Stimulated activated CD4-positive, alpha-beta T cell treated with anti-CD3 and anti-CD28 coated beads, TNF-alpha, amount 100 ng/mL, for 4 hours (primary cell): Measurements from ENCODE around the gene CEACAM21.

Source experiments
- DNase-seq, 3 experiments: peaks; one replicate each; pipeline ENCODE4 v3.0.0-alpha.2; 2020; ENCODE audit warnings: low read depth in 3 of 3

Gene CEACAM21

DNA sequence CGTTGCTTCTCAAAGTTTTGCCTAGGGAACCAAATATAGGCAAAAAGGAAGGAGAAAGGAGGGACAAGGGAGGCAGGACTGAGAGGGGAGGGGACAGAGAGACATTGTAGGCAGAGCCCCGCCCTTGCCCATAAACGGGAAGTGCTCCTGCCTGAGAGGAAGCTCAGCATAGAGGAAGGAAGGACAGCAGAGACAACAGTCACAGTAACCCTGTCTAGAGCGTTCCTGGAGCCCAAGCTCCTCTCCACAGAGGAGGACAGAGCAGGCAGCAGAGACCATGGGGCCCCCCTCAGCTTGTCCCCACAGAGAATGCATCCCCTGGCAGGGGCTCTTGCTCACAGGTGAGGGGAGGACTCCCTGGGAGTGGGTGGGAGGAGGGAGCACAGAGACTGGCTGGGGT lies at the start of gene CEACAM21:
CEACAM21 (plus strand) TSS at position 169 of the 400 bp plus-strand sequence; CDS start at position 278, 109 bp downstream.
- DNase-seq = no peak

DNA sequence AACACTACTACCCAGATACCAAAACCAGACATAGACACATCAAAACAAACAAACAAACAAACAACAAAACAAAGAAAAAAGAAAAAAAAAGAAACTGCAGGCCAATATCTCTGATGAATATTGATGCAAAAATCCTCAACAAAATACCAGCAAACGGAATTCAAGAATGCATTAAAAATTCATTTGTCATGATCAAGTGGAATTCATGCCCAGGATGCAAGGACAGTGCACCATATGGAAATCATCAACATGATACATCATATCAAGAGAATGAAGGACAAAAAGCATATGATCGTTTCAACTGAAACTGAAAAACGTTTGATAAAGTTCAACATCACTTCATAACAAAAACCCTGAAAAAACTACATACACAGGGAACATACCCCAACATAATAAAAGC lies 48.9 kb upstream of the CEACAM21 start:
- no peak for DNase-seq

DNA sequence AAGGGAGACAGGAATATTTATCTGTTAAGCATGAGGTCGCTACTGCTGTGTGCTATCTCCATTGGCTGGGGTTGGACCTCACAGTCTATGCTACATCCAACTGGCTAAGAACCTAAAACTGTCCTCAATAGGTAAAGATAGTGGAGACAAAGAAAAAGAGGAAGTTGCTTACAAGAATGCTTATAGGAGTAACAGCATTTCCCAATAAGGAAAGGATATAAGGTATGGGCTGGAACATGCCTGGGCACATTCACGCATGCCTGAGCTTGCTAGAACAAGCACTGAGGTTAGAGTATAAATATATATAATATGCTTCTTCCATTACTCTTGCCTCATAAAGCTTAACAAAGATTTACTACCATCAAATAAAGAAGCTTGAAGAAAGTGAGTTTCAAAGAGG lies 47.9 kb upstream of the CEACAM21 start:
- no peak for DNase-seq

DNA sequence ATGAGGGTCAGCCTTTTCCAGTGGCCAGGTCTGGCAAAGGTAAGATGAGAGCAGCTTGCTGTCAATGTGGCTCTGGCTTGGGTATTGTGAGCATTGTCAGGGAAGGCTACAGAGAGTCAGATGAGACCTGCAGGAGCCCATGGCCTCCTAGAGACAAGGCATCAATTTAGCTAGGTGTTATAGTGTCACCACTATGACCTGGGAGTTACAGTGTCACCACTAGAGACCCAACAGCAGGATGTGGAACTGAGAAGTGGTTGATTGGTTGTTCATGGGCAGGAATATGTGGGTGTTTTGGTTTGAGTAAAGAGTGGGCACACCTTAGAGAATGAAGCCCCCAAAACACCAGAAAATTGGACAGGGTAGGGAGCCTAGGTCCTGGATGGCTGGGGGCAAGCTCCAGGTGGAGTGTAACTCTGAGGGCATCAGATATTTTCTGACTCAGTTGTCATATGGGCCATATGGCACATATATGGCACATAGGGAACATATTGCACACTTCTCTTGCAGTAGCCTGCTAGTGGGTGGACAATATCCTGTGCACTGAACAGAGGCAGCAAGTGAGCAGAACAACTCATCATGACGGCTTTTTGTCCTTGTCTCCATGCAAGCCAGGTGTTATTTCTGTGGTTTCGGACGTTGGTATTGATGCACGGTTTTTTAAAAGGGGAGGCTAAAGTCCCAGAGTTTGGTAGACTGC lies 46.3 kb upstream of the CEACAM21 start:
- DNase-seq = no peak

DNA sequence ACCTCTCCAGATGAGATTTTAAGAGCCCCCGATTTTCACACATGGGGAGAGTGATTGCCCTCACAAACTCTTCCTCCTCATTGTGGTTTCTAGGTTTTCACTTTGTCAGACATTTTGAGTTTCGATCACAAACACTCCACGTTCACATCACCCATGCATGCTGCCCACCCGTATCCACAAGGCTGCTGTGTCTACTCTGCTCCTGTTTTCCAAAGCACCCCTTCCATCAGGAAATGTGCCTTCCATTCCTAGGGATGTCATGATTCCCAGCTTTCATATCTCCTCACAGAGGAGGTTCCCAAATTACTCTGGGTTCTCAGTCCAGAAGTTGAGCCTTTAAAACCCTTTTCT lies 45.8 kb upstream of the CEACAM21 start:
- no peak for DNase-seq

DNA sequence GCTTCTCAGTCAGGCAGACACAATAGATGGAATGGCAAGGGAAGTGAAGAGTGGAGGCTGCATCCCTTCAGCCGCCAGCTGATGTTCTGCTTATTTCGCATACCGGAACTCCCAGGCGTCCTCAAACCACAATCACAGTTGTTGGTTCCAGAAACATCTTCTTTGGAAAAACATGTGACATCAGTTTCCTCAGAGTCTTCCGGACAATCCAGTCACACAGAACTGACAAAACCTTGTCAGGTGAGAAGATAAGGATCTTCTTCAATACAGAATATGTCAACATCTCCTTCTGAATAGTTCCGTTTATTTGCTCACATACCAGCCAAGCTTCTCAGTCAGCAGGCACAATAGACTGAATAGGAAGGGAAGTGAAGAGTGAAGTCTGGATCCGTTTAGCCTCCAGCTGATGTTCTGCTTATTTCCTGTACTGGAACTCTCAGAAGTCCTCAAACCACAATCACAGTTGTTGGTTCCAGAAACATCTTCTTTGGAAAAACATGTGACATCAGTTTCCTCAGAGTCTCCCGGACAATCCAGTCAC lies 45.1 kb upstream of the CEACAM21 start:
- DNase-seq = no peak

DNA sequence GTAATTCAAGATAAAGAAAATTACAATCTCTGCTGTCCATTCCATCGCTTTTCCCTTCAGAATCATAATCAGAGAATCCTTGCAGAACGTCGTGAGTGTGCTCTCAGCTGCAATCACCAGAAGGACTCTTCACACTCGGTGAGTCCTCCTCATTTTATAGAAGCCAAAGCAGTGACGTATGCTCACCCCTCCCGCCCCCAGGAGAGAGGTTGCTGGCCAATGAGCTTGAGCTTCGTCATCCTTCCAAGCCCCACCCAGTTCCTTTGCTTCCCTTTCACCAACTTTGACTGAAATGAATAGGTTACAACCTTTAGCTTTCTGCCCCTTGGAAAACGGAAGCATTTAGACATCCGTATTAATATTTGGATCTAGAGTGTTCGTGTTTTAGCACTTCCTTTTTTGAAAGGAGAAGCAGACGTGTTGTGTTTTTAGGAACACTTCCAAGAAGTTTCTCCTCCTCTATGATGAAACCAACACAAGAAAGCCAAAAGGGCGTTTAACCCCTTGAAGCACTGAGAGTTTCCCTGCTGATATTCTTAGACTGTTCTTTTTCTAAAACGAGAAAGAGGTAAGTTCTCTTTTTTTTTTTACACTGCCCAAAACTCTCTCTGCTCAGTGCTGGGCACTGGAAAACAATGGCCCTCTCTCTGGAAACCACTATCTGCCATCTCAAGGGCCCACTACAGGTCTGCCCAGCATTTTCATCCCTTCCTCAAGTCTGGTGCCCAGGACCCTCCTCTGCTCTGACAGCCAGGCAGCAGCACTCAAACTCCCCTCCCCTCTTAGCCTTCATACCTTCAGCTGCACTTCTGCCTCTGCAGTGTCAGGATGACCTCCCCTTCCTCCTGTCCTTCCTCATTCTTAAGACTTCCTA lies 44.3 kb upstream of the CEACAM21 start:
- peak in 2 of 3 experiments; percentile 73 to 77 for DNase-seq

DNA sequence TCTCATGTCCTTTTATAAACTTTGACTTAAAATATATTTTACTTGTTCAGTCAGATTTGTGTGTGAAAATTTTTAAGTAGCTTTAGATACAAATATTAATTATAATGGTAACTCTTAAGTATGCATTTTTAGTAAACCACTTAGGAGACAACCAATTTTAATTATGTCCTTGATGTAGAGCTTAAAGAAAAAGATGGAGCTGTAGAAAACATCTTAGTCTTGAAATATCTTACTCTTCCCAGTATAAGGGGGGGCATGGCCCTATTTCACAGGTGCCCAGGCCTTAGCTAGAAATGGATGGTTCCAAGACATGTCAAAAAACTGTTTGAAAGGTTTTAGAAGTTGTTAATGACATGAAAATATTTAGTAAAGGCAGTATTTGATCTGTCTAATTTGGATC lies 43.4 kb upstream of the CEACAM21 start:
- no peak for DNase-seq

DNA sequence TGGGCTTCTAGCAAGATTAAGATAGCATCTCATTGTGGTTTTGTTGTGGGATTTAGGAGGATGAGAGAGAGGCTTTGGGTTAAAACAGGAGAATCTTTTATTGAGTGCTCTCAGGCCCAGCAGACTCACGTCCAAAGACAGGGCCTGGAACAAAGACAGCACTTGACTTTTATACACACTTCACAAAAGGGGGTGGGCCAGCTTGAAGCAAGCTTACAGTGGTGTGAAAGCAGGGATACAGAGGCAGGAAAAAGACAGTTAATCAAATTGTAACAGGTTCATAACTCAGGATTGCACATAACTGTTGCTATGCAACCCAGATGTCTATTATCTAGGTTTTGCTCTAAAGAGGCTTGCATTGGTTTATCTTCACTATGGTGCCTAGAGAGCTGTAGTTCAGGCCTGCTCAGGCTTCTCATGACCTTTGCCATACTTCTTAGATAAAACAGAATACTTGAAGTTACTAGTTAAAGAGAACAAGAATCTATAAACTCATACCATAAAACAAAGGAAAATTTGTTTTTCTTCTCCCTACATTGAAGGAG lies 42.2 kb upstream of the CEACAM21 start:
- no peak for DNase-seq

DNA sequence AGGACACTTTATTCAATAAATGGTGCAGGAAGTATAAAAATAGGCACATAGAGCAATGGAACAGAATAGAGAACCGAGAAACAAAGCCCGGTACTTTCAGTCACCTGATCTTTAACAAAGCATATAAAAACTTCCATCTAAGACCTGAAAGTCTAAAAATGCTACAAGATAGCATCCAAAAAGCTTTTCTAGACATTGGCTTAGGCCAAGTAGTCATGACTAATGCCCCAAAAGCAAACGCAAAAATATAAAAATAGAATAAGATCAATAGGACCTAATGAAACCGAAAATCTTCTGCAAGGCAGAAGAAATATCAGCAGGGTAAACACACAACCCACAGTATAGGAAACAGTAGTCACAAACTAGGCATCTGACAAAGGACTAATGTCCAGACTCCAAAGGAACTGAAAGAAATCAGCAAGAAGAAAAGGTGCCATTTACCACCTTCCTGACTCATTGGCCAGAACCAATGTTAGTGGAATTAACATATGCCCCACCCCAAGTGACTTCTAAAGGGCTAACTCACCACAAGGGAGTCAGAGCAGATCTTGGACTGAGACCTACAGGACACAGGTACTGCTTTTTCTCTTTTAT lies 40.8 kb upstream of the CEACAM21 start:
- no peak for DNase-seq

DNA sequence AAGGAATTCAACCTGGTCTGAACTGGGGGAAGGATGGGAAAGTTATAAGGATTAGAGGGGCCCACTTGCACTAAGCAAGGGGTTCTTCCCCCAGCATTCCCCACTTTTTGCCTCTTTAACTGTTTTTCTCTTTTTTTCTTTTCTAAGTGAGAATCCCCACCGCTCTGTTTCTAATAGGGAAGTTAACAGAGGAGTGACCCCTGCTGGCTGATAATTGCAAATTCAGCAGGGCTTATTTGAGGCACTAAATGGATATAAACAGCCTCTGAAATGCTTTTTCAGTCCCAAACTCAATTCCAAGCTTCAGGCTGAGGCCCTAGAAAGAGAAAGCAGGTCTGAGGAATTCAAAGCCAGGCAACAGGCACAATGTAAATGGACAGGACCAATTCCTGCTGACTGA lies 38.2 kb upstream of the CEACAM21 start:
- DNase-seq = no peak

DNA sequence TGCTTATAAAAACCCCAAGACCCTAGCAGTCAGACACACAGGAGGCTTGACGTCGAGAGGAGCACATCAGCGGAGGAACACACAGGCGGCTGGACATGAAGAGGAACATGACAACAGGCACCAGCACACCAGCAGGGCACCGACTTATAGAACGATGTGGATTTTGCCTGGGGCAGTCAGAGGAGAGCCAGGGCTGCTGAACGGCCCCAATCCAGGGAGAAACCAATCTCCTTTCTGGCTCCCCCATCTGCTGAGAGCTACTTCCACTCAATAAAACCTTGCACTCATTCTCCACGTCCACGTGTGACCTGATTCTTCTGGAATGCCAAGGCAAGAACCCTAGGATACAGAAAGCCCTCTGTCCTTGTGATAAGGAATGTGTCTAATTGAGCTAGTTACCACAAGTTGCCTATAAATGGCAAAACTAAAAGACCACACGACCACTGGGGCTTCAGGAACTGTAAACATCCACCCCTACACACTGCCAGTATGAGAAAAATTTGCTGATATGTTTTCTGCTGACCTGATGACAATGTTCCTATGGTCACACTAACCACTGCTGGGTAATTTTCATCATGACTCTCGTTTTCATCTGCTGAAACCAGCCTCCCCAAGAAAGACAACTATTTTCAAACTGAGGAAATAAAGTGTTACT lies 35.8 kb upstream of the CEACAM21 start:
- DNase-seq = no peak

DNA sequence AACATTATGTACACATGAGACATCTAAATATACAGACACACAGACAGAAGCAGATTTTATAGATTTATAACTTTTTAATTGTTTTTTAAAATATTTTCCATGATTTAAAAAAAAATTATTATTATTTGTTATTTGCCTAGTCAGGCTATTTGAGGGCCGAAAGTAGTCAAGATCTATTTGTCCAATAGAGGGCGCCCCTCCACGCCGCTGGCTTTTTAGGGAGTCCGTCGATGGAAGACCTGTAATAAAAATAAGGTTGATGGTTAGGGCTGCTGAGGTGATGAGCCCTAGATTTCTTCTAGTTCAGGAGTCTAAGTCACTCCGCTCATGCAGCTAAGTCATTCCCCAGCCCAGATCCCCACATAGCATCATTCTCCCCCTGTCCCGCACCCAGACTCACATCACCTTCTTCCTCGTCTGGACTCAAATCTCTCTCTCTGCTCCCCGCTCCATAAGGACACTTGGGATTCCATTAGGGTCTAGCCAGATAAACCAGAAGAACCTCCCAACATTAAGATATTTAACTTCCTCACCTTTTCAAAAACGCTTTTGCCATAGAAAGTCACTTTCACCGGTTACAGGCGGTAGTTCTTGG lies 33.9 kb upstream of the CEACAM21 start:
- DNase-seq = peak in 2 of 3 experiments; percentile 60 to 74

DNA sequence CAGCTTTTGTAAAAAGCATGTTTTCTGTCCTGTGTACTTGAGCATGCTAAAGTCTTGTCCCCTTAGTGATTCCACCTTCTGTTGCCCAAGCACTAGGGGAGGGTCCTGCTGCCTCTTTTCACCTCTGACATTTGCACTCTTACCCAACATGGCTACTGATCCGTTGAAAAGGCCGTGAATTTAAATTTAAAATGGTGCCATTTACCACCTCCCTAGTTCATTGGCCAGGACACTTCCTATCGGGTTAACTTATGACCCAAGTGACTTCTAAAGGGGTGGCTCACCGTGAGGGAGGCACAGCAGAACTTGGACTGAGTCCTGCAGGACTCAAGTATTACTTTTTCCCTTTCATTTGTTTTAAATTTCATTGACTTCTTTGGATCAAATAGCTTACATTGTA lies 33.3 kb upstream of the CEACAM21 start:
- no peak for DNase-seq

DNA sequence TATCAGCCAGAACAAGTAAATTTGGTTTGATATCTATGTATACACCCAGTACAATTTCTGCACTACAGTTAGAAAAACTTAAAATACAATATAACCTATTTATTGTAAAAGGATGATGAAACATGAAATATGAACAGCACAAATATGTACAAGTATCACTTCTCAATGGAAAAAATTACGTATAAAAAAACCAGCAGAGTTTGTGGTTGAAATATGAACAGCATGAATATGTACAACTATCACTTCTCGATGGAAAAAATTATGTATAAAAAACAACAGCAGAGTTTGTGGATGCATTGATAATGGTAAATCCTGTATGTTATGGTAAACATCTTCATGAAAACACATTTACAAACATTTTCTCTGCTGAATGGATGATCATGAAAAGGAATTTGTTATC lies 32.4 kb upstream of the CEACAM21 start:
- DNase-seq = no peak

DNA sequence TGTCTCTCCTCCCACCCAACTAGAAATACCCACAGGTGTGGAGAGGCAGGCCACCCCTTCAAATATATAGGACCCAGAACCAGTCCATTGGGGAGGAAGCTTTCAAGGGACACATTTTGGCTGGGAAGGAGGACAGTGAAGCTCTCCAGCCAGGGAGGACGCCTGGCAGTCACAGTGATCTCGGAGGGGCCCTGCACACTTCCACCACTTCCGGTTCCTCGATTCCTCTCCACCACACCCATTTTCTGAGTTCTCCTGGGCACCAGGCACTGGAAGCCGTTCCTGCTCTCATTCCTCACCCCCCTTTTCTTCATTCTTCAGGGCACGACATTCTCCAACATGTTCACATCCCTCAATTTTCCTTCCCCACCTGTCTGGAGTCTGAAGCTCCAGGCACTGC lies 30.4 kb upstream of the CEACAM21 start:
- no peak for DNase-seq

DNA sequence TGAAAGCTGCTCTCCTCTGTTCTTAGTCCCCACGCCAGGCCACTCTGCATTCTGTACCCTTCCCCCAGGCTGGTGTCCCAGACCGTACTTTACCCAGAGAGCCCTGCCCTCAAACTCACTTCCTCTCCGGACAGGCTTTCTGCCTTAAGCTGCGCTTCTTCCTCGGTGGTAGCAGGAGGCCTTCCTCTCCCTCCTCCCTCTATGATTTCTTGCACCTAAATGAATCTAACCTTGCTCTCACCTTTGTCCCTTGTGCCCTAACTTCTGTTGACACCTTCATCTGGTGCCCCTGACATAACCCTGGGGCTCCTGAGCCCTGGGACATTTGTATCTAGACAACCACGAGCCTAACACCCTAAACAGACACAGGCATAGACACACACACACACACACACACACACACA lies 29.6 kb upstream of the CEACAM21 start:
- no peak for DNase-seq

DNA sequence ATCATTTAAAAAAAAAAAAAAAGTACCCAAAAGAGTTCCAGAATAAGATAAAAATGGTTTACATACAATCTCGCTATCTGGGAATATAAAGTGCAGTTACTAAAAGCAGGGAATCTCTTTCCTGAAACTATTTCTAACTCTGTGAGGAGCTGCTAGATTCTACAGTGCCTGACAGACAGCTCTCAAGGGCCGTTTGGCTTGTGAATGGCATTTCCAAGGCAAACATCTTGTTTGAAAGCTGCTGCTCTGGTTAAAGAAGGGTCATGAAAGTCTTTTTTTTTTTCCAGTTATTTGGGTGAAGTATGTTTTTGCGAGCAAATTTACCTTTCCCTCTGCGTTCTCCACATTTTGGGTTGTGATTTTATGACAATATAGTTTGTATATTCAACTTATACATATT lies 29.0 kb upstream of the CEACAM21 start:
- DNase-seq = no peak

DNA sequence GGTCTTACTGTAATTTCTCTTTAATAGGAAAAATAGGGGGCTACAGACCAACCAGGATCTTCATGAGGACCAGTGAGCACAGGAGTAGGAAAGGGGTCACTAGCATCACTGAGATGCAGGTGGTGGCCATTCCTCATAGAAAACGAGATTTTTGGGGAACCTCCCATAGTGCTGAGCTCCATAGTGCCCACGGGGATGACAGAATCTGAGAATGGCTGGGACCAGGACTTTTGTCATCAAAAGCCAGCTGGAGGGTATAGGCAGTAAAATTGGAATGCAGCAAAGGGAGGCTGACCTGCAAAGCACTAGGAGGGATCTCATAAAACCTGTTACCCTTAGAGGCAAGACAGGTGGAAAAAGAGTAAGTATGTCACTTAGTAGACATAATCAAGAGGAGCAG lies 28.4 kb upstream of the CEACAM21 start:
- no peak for DNase-seq

DNA sequence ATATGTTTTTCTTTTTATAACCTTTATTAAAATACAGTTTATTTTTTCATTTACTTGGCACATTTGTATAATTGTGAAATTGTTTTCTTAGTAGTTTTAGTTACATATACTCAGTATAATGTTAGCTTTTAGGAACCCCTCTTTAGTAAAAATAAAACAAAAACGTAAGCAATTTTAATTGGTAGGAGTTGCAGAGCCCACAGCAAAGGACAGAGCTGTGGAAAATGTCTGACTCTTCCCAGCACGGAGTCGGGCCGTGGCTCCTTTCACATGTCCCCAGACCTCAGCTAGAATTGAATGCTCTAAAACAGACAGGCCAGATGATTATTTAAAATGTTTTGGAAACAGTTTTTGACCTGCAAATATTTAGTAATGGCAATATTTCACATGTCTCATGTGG lies 27.9 kb upstream of the CEACAM21 start:
- DNase-seq = no peak

DNA sequence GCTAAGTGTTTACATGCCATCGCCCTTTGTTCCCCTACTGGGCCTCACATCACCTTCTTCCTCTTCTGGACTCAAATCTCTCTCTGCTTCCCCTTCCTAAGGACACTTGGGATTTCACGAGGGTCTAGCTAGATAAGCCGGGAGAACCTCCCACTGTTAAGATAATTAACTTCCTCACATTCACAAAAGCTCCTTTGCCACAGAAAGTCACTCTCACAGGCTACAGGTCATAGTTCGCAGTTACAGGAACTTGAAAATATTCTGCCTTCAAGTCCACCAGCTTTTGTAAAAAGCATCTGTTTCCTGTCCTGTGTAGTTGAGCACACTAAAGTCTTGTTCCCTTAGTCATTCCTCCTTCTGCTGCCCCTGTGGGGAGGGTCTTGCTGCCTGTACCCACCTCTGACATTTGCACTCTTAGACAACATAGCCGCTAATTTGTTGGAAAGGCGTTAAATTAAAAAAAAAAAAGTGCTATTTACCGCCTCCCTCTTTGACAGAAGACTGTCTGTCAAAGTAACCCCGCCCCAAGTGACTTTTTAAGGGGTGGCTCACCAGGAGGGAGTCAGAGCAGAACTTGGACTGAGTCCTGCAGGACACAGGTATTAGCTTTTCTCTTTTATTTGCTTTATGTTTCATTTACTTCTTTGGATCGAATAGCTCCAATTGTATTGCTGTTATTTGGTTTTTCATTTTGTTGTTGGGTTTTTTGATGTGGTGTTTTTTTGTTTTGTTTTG lies 26.8 kb upstream of the CEACAM21 start:
- DNase-seq = peak in 1 of 3 experiments; percentile 52
